ENCODE data around the gene UBE2QL1.

- no peak for TF ChIP-seq CTCF (conservative IDR thresholded peaks at IDR 0.05; ENCODE audit: low read depth, low read length)
- TF ChIP-seq EZH2 (IDR thresholded peaks at IDR 0.05; ENCODE audit: borderline replicate concordance, low read depth, low read length, poor library complexity, severe bottlenecking) = no peak
Measured at GRCh38 chr5:6498968-6499367, 50.3 kb downstream of the UBE2QL1 start.
